HT-29 (cell line): ENCODE data around the gene TBXA2R. TPM values are rescaled to one million over a fixed set of nuclear protein-coding genes. Genes with fewer than 3 reads are reported as not detected.
"Not testable (repeated sequence)": the region's sequence is repeated elsewhere in the genome, so short reads cannot be mapped to it uniquely, and the experiment has no call there.

ENCODE experiments used
- DNase-seq: peaks from one replicate; pipeline ENCODE4 v3.0.0-alpha.2; 2015; ENCODE audit warnings: low spot score
- total RNA-seq: library from RNA; depleted of rRNA; stranded (reverse); fragments of >200 nt; shearing (Covaris generic); gene quantifications from 2 replicates; pipeline ENCODE4 v1.2.3, GENCODE V29; 2014

The TBXA2R gene
- total RNA-seq, 1 experiment from 2014 or later: not detected

GRCh38 chr19:3639479-3639878, 32.8 kb upstream of the TBXA2R start:
- no peak for DNase-seq

GRCh38 chr19:3638208-3639193, 31.8 kb upstream of the TBXA2R start:
- no peak for DNase-seq

GRCh38 chr19:3637621-3638020, 30.9 kb upstream of the TBXA2R start:
- no peak for DNase-seq

- no peak for DNase-seq
Observed at GRCh38 chr19:3636962-3637361, 30.3 kb upstream of the TBXA2R start.

GRCh38 chr19:3636506-3636905, 29.8 kb upstream of the TBXA2R start:
- no peak for DNase-seq

GRCh38 chr19:3634496-3635045, 27.9 kb upstream of the TBXA2R start:
- DNase-seq: no peak

GRCh38 chr19:3633559-3633988, 26.9 kb upstream of the TBXA2R start:
- no peak for DNase-seq

GRCh38 chr19:3632739-3633558, 26.3 kb upstream of the TBXA2R start:
- DNase-seq: no peak

- DNase-seq: no peak
Observed at GRCh38 chr19:3632098-3632497, 25.4 kb upstream of the TBXA2R start.

- DNase-seq: no peak
Observed at GRCh38 chr19:3631053-3631861, 24.6 kb upstream of the TBXA2R start.

- DNase-seq: not testable (repeated sequence)
Observed at GRCh38 chr19:3628766-3629165, 22.1 kb upstream of the TBXA2R start.

GRCh38 chr19:3627351-3627723, 20.7 kb upstream of the TBXA2R start:
- DNase-seq: no peak

GRCh38 chr19:3626473-3627350, 20.0 kb upstream of the TBXA2R start, which contains the start of gene CACTIN:
CACTIN (minus strand) TSS chr19:3626790; CDS start chr19:3626762, 28 bp downstream.
- peak; percentile 96 for DNase-seq

GRCh38 chr19:3625996-3626472, 19.4 kb upstream of the TBXA2R start:
- DNase-seq: peak; percentile 26

GRCh38 chr19:3623716-3624115, 17.0 kb upstream of the TBXA2R start:
- no peak for DNase-seq

GRCh38 chr19:3622224-3622623, 15.5 kb upstream of the TBXA2R start:
- no peak for DNase-seq

GRCh38 chr19:3621689-3622088, 15.0 kb upstream of the TBXA2R start:
- no peak for DNase-seq

- no peak for DNase-seq
Observed at GRCh38 chr19:3620817-3621547, 14.3 kb upstream of the TBXA2R start.

- no peak for DNase-seq
Observed at GRCh38 chr19:3620145-3620816, 13.6 kb upstream of the TBXA2R start.
